ENCODE data around the gene PSKH1.
A peak's percentile ranks its signal among the peaks of the same experiment; 100 is the strongest.

Gene PSKH1

DNA sequence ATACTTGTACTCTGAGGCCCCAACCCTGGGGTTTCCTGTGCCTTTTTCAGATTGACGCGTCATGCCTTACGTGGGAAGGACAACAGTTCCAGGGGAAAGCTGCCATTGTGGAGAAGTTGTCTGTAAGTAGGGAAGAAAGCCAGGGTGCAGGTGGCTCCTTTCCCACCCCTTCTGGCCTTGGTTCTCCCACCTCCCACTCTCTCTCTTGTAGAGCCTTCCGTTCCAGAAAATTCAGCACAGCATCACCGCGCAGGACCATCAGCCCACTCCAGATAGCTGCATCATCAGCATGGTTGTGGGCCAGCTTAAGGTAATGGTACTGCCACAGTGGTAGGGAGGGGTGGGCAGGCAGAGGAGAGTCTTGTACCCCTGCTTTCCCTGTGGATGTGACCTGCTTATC lies 24.8 kb upstream of the PSKH1 start:
- DNase-seq (ENCODE audit: low read depth), result no peak

DNA sequence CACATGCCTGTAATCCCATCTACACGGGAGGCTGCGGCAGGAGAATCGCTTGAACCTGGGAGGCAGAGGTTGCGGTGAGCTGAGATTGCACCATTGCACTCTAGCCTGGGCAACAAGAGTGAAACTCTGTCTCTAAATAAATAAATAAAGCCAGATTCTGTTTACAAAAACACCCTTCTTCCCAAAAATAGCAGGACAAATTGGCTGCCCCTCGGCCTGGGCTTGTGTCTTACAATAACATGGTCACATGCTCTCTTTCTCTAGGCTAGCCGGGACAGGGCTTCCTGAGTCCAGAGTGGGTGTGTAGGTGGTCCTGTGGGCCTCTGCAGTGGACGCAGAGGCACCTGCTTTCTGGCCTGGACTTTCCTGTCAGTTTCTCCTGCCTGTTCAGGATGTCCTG lies 23.4 kb upstream of the PSKH1 start:
- DNase-seq (ENCODE audit: low read depth), result no peak

DNA sequence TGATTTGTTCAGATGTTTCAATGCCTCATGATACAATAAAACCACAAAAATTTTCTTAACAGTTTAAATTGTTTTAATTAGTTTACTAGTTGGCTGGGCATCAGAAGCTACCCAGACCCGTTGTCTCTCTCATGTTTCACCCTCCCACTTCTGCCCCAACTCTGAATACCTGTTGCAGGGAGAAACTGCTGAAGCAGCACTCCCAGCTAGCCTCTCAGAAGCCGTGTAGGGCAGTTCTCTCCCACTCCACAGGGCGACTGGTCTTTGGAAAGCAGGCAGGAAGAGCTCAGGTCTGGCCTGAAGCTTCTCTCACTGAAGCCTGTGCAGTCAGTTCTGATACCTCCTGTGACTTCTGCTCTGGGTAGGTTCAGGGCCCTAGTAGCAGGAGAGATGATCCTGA lies 21.8 kb upstream of the PSKH1 start:
- no peak for DNase-seq (ENCODE audit: low read depth)

- no peak for DNase-seq (ENCODE audit: low read depth)
These were observed 20.9 kb upstream of the PSKH1 start for GRCh38 chr16:67872131-67872630.

- DNase-seq (ENCODE audit: low read depth), result peak; percentile 59
These were observed 20.2 kb upstream of the PSKH1 start, which contains the start of gene EDC4 for GRCh38 chr16:67872631-67873434. TSS of gene EDC4 (plus strand) at chr16:67873052. CDS start at chr16:67873262, 210 bp downstream.

DNA sequence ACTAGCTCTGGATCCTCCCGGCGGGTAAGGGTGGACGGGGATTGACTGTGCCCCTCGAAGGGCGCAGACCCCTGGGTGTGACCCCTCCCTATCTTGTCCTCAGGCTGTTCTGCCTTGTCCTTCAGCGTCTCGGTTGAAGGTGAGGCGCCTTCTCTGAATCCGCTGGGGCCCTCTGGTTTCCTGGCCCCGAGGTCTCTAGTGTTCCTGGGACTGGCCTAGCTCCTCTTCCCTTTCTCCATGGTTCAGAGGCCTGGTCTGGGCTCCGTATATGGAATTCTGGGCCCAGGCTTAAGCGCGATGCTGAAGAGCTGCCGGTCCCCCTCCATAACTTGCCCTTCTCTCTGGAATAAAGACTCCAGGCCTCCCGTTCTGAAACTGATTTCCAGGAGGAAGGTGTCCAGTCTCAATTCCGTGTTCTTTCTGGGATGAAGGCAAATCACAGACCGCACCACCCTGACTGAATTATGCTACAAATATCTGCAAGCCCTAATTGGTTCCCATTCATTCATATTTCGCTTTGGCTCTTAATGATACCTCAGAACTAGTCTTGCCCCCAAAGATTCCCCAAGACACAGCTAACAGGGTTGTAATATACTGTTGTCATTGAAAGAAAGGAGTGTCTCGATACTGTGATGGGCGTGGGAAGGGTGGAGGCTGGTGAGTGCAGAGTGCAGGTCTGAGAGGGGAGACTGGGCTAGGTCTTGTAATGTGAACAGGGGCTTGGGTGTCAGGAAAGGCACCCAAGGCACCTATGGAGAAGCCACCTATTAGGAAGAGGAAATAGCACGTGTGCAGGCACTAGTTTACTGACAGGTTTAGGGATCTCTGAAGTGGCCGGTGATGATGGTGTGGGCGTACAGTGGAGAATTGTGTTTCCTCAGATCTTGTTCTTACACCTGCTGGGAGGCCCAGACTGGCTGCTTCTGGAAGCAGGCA lies 19.4 kb upstream of the PSKH1 start:
- DNase-seq (ENCODE audit: low read depth), result no peak

- no peak for DNase-seq (ENCODE audit: low read depth)
These were observed 18.7 kb upstream of the PSKH1 start for GRCh38 chr16:67874372-67874771.

DNA sequence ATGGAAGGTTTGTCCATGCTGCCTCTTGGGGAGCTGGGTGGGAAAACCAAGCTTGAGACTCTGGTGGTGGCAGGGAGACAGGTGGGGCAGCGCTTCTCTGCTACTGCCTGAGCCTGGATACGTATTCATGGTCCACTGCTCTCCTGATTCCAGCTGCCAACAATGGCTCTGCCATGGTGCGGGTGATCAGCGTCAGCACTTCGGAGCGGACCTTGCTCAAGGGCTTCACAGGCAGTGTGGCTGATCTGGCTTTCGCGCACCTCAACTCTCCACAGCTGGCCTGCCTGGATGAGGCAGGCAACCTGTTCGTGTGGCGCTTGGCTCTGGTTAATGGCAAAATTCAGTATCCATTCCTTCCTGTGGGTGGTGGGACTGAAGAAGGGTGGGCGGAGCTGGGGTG lies 16.0 kb upstream of the PSKH1 start:
- DNase-seq (ENCODE audit: low read depth), result no peak

DNA sequence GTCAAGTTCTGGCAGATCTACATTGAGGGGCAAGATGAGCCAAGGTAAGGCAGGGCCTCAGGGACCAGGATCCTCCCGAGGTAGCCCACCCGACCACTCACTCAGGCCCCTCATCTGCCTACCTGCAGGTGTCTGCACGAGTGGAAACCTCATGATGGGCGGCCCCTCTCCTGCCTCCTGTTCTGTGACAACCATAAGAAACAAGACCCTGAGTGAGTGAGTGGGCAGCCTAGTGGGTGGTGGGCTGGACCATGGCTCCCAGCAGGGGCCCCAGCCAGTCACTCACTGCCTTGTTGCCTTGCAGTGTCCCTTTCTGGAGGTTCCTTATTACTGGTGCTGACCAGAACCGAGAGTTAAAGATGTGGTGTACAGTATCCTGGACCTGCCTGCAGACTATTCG lies 14.8 kb upstream of the PSKH1 start:
- DNase-seq (ENCODE audit: low read depth), result no peak

DNA sequence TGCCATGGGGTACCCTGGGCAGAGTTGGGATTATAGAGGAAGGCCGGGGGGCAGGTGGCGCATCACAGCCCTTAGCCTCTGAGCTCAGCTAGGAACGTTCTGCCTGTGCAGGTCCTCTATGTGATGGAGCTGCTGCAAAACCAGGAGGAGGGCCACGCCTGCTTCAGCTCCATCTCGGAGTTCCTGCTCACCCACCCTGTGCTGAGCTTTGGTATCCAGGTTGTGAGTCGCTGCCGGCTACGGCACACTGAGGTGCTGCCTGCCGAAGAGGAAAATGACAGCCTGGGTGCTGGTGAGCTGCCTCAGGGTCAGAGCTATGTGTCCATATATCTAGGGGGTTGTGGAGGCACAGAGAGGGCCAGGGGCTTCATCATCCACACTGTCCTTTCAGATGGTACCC lies 14.2 kb upstream of the PSKH1 start:
- no peak for DNase-seq (ENCODE audit: low read depth)

- no peak for DNase-seq (ENCODE audit: low read depth)
These were observed 13.6 kb upstream of the PSKH1 start for GRCh38 chr16:67879462-67879861.

- DNase-seq (ENCODE audit: low read depth), result no peak
These were observed 13.1 kb upstream of the PSKH1 start for GRCh38 chr16:67879936-67880335.

DNA sequence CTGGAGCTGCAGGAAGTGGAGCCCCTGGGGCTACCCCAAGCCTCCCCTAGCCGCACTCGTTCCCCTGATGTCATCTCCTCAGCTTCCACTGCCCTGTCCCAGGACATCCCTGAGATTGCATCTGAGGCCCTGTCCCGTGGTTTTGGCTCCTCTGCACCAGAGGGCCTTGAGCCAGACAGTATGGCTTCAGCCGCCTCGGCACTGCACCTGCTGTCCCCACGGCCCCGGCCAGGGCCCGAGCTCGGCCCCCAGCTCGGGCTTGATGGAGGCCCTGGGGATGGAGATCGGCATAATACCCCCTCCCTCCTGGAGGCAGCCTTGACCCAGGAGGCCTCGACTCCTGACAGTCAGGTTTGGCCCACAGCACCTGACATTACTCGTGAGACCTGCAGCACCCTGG lies 12.5 kb upstream of the PSKH1 start:
- DNase-seq (ENCODE audit: low read depth), result no peak

DNA sequence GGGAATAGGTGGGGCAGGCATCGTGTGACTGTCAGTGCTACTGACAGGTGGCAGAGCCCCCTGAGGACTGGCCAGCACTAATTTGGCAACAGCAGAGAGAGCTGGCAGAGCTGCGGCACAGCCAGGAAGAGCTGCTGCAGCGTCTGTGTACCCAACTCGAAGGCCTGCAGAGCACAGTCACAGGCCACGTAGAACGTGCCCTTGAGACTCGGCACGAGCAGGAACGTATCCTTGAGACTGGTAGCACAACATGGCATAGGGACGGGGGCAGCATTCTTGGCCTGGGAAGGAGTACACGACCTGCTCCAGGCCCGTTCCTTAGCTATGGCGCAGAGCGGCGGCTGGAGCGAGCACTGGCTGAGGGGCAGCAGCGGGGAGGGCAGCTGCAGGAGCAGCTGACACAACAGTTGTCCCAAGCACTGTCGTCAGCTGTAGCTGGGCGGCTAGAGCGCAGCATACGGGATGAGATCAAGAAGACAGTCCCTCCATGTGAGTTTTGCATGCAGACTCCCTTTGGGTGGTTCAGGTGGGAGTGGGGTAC lies 11.4 kb upstream of the PSKH1 start:
- no peak for DNase-seq (ENCODE audit: low read depth)

GRCh38 chr16:67882374-67883145 lies 10.5 kb upstream of the PSKH1 start:
- no peak for DNase-seq (ENCODE audit: low read depth)

GRCh38 chr16:67883146-67883871 lies 9.7 kb upstream of the PSKH1 start:
- no peak for DNase-seq (ENCODE audit: low read depth)

DNA sequence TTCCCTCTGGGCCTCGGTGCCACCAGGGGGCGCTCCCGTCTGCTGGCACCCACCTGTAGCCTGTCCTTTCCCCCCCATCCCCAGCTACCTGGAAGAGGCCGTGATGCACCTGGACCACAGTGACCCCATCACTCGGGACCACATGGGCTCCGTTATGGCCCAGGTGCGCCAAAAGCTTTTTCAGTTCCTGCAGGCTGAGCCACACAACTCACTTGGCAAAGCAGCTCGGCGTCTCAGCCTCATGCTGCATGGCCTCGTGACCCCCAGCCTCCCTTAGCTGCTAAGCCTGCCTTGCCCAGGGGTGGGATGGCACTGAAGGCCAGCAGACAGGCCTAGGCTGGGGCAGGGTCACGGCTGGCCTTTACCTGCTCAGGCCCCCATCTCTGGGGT lies 9.2 kb upstream of the PSKH1 start:
- no peak for DNase-seq (ENCODE audit: low read depth)

- DNase-seq (ENCODE audit: low read depth), result peak; percentile 64
These were observed 8.4 kb upstream of the PSKH1 start, which contains the start of gene NRN1L for GRCh38 chr16:67884684-67885083. TSS of gene NRN1L (plus strand) at chr16:67884885. CDS start at chr16:67884904, 19 bp downstream.

DNA sequence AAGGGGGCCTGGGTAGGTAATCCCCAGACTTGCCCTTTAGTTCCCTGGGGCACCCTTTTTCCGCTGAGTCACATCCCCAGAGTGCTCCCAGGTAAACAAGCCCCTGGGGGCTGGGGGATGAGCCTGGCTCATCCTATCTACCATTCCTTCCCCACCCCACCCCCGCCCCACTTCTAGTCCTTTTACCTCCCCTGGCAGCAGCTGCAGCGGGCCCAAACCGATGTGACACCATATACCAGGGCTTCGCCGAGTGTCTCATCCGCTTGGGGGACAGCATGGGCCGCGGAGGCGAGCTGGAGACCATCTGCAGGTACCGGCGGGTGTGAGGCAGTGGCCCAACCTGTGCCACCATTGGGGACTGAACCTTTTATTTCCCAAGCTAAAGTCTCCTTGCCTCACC lies 7.5 kb upstream of the PSKH1 start:
- no peak for DNase-seq (ENCODE audit: low read depth)

DNA sequence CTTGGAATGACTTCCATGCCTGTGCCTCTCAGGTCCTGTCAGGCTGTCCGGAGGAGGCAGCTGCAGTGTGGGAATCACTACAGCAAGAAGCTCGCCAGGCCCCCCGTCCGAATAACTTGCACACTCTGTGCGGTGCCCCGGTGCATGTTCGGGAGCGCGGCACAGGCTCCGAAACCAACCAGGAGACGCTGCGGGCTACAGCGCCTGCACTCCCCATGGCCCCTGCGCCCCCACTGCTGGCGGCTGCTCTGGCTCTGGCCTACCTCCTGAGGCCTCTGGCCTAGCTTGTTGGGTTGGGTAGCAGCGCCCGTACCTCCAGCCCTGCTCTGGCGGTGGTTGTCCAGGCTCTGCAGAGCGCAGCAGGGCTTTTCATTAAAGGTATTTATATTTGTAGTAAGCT lies 7.1 kb upstream of the PSKH1 start:
- DNase-seq (ENCODE audit: low read depth), result no peak

DNA sequence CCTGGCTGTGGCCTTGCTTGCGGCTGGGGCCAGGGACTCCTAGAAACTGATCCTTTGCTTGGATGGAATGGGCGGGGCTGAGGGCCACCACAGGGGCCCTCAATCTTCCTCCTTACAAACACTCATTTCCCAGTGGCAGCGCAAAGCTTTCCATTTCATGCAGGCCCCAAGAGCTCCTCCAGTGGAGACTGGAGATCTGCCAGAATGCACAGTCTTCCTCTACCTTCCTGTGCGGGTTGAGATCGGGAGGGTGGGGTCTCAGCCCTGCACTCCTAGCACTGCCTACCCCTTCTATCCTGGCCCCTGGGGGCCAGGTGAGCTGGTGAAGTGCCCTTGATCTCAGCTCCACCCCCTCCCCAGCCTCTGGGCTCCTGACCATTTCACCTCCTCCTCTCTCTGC lies 6.7 kb upstream of the PSKH1 start:
- no peak for DNase-seq (ENCODE audit: low read depth)
